ENCODE data around the gene E2F8. TPM values are rescaled to one million over a fixed set of nuclear protein-coding genes. Genes with fewer than 3 reads are reported as not detected.

Gene E2F8
- total RNA-seq, 4 donors from 2014 or later = 0.34 TPM; not detected in 3

- no peak for TF ChIP-seq CTCF (IDR thresholded peaks at IDR 0.05; ENCODE audit: low read depth)
Observed at GRCh38 chr11:19241260-19242178, 774 bp upstream of the E2F8 start.

GRCh38 chr11:19239039-19239438 lies 1.7 kb downstream of the E2F8 start:
- TF ChIP-seq CTCF (IDR thresholded peaks at IDR 0.05; ENCODE audit: low read depth) = no peak

- TF ChIP-seq CTCF (IDR thresholded peaks at IDR 0.05; ENCODE audit: low read depth) = no peak
Observed at GRCh38 chr11:19237813-19238212, 2.9 kb downstream of the E2F8 start.

GRCh38 chr11:19237381-19237780 lies 3.4 kb downstream of the E2F8 start:
- TF ChIP-seq CTCF (IDR thresholded peaks at IDR 0.05; ENCODE audit: low read depth) = no peak

- no peak for TF ChIP-seq CTCF (IDR thresholded peaks at IDR 0.05; ENCODE audit: low read depth)
Observed at GRCh38 chr11:19234231-19234817, 6.4 kb downstream of the E2F8 start.

GRCh38 chr11:19232910-19233503 lies 7.7 kb downstream of the E2F8 start:
- no peak for TF ChIP-seq CTCF (IDR thresholded peaks at IDR 0.05; ENCODE audit: low read depth)

GRCh38 chr11:19229671-19230070 lies 11.1 kb downstream of the E2F8 start:
- no peak for TF ChIP-seq CTCF (IDR thresholded peaks at IDR 0.05; ENCODE audit: low read depth)

All from subcutaneous adipose tissue (tissue), 4 donors.